ENCODE measurements around the gene RAD9A.
A peak's percentile ranks its signal among the peaks of the same experiment; 100 is the strongest.

RAD9A gene

GRCh38 chr11:67391304-67392182, at the start of gene RAD9A:
RAD9A (plus strand) TSS chr11:67391986; CDS start chr11:67392045, 59 bp downstream.
- peak; percentile 97 to 98 (median 97) for DNase-seq

GRCh38 chr11:67344264-67344663, 47.5 kb upstream of the RAD9A start:
- no peak for DNase-seq

GRCh38 chr11:67345247-67345919, 46.4 kb upstream of the RAD9A start:
- DNase-seq = no peak

- DNase-seq = peak; percentile 24 to 53 (median 24)
Observed at GRCh38 chr11:67345920-67346819, 45.6 kb upstream of the RAD9A start.

- no peak for DNase-seq
Observed at GRCh38 chr11:67347964-67348749, 43.6 kb upstream of the RAD9A start.

GRCh38 chr11:67349036-67349435, 42.8 kb upstream of the RAD9A start:
- no peak for DNase-seq

GRCh38 chr11:67349457-67349856, 42.3 kb upstream of the RAD9A start:
- no peak for DNase-seq

GRCh38 chr11:67349928-67350465, 41.8 kb upstream of the RAD9A start:
- no peak for DNase-seq

GRCh38 chr11:67351275-67352005, 40.3 kb upstream of the RAD9A start:
- peak; percentile 55 to 78 (median 72) for DNase-seq

GRCh38 chr11:67352546-67353316, 39.1 kb upstream of the RAD9A start:
- no peak for DNase-seq

- peak; percentile 91 to 97 (median 96) for DNase-seq
Observed at GRCh38 chr11:67353317-67354074, 38.3 kb upstream of the RAD9A start, which contains the start of gene POLD4. POLD4 (minus strand) TSS chr11:67353546; CDS start chr11:67353399, 147 bp downstream.

- DNase-seq = no peak
Observed at GRCh38 chr11:67354075-67355022, 37.4 kb upstream of the RAD9A start.

GRCh38 chr11:67355023-67355793, 36.6 kb upstream of the RAD9A start:
- DNase-seq = no peak

GRCh38 chr11:67355794-67356386, 35.9 kb upstream of the RAD9A start:
- DNase-seq = no peak

GRCh38 chr11:67356387-67356863, 35.4 kb upstream of the RAD9A start:
- no peak for DNase-seq

- DNase-seq = peak; percentile 66 to 84 (median 68)
Observed at GRCh38 chr11:67356864-67357561, 34.8 kb upstream of the RAD9A start.

Measured in NCI-H1417 (cell line).